GM12878 (cell line): ENCODE results near the gene SUPT3H. TPM values are rescaled to one million over a fixed set of nuclear protein-coding genes. Genes with fewer than 3 reads are reported as not detected.

Experiments
- ATAC-seq: fragments of 200-7000 bp; cut with Tn5 transposase; 3 replicates; pipeline ENCODE4 v1.9.1; 2020; ENCODE audit warnings: mild to moderate bottlenecking, moderate library complexity
- BruUV-seq: library from RNA; stranded (reverse); fragments of 400-500 nt; replicated peaks from 2 replicates; lab custom pipeline; 2021; lab: Mats Ljungman, UMichigan
- CTCF ChIA-PET: fragments of 300-600 bp; sonication (Branson Sonifier 250); formaldehyde crosslinking; extraction: SDS; loops from one replicate; lab custom pipeline; 2021; ENCODE audit warnings: inconsistent platforms; lab: Yijun Ruan, JAX
- POLR2A ChIA-PET: fragments of 350-600 bp; formaldehyde crosslinking; extraction: SDS; loops from one replicate; lab custom pipeline; 2021; ENCODE audit warnings: inconsistent platforms; lab: Charles Lee
- RAD21 ChIA-PET: fragments of 300-600 bp; sonication (Branson Sonifier 250); formaldehyde crosslinking; loops from one replicate; lab custom pipeline; 2023; ENCODE audit warnings: antibody characterized with exemption; ENCODE audit not compliant: unreplicated experiment; lab: Charles Lee
- SMC1A ChIA-PET: fragments of 300-600 bp; sonication (Branson Sonifier 250); formaldehyde crosslinking; loops from one replicate; lab custom pipeline; 2023; ENCODE audit not compliant: unreplicated experiment, uncharacterized antibody; lab: Charles Lee
- DNase-seq: peaks from one replicate; pipeline ENCODE4 v3.0.0-alpha.2; 2011; ENCODE audit warnings: low read depth, low spot score
- FAIRE-seq: peaks from 3 replicates; lab custom pipeline; 2011; peaks lifted over from hg19 to GRCh38; lab: Jason Lieb, UNC
- H2AFZ ChIP-seq: 2 replicates; pipeline ENCODE4 v1.6.0; 2011; ENCODE audit warnings: low read depth, low read length, control low read depth; ENCODE audit not compliant: control insufficient read depth
- H3K27ac ChIP-seq: 2 replicates; pipeline ENCODE4 v1.5.1; 2011; ENCODE audit warnings: control low read depth; ENCODE audit not compliant: control insufficient read depth, insufficient read depth
- H3K27me3 ChIP-seq, 2 experiments: replicated peaks in 1 of 2; 2 replicates each; pipeline versions ENCODE4 v1.6.0 to v1.6.1; 2011; ENCODE audit warnings: low read length in 1 of 2; ENCODE audit not compliant: control insufficient read depth in 2 of 2, insufficient read depth in 2 of 2
- H3K36me3 ChIP-seq, 2 experiments: 2 replicates each; pipeline ENCODE4 v1.5.1; 2011; ENCODE audit warnings: low read length in 1 of 2; ENCODE audit not compliant: control insufficient read depth in 2 of 2, insufficient read depth in 2 of 2
- H3K4me1 ChIP-seq: 2 replicates; pipeline ENCODE4 v1.6.1; 2011; ENCODE audit warnings: mild to moderate bottlenecking, low read length, moderate library complexity, mixed read lengths; ENCODE audit not compliant: control insufficient read depth, insufficient read depth
- H3K4me2 ChIP-seq: 2 replicates; pipeline ENCODE4 v1.6.0; 2011; ENCODE audit warnings: control low read depth; ENCODE audit not compliant: control insufficient read depth, insufficient read depth
- H3K4me3 ChIP-seq: fragments of 200-600 bp; sonication (generic); 2 replicates; pipeline ENCODE4 v1.5.1; 2016
- H3K79me2 ChIP-seq: 2 replicates; pipeline ENCODE4 v1.6.0; 2011; ENCODE audit warnings: low read length; ENCODE audit not compliant: control insufficient read depth, insufficient read depth
- H3K9ac ChIP-seq: 2 replicates; pipeline ENCODE4 v1.8.0; 2011; ENCODE audit warnings: low read length, control low read depth, mixed read lengths; ENCODE audit not compliant: control insufficient read depth, insufficient read depth
- H3K9me3 ChIP-seq: replicated peaks from 3 replicates; pipeline ENCODE4 v1.5.1; 2011; ENCODE audit warnings: mild to moderate bottlenecking, low read length; ENCODE audit not compliant: control insufficient read depth, insufficient read depth
- H4K20me1 ChIP-seq: 2 replicates; pipeline ENCODE4 v1.6.0; 2011; ENCODE audit not compliant: control insufficient read depth, insufficient read depth
- CHD4 ChIP-seq: fragments of 200-600 bp; sonication (generic); IDR thresholded peaks from 2 replicates; pipeline ENCODE4 v1.6.1; 2016; ENCODE audit warnings: mild to moderate bottlenecking
- CREB1 ChIP-seq: IDR thresholded peaks from 2 replicates; pipeline ENCODE4 v1.6.1; 2012; ENCODE audit warnings: low read depth, mild to moderate bottlenecking, inconsistent platforms
- ETV6 ChIP-seq, 2 experiments: fragments of 450-650 bp in 1 of 2; IDR thresholded peaks in 1 of 2; conservative IDR thresholded peaks in 1 of 2; 2 replicates each; pipeline ENCODE4 v1.6.1; 2014; ENCODE audit warnings: antibody characterized with exemption in 1 of 2, borderline replicate concordance in 1 of 2, low read depth in 1 of 2, mild to moderate bottlenecking in 1 of 2, moderate library complexity in 1 of 2
- EZH2 ChIP-seq: IDR thresholded peaks from 2 replicates; pipeline ENCODE4 v1.6.1; 2012; ENCODE audit warnings: low read depth, mild to moderate bottlenecking, control low read depth, inconsistent platforms, low read length, borderline replicate concordance; ENCODE audit not compliant: control insufficient read depth
- HDGF ChIP-seq: fragments of 450-650 bp; IDR thresholded peaks from 2 replicates; pipeline ENCODE4 v1.6.1; 2016; ENCODE audit warnings: antibody characterized with exemption
- JUND ChIP-seq: IDR thresholded peaks from 2 replicates; pipeline ENCODE4 v1.6.1; 2012; ENCODE audit warnings: low read depth, mild to moderate bottlenecking, low read length, improper control_type of control experiment, moderate library complexity
- NR2C1 ChIP-seq: fragments of 450-650 bp; IDR thresholded peaks from 2 replicates; pipeline ENCODE4 v1.6.1; 2017; ENCODE audit warnings: antibody characterized with exemption, mild to moderate bottlenecking, moderate library complexity
- NRF1 ChIP-seq: conservative IDR thresholded peaks from 2 replicates; pipeline ENCODE4 v1.6.1; 2011; ENCODE audit warnings: mild to moderate bottlenecking, low read depth, low read length, improper control_type of control experiment
- POLR2A ChIP-seq: IDR thresholded peaks from 2 replicates; pipeline ENCODE4 v1.6.1; 2011; ENCODE audit warnings: low read depth, mild to moderate bottlenecking, low read length
- RCOR1 ChIP-seq: conservative IDR thresholded peaks from 2 replicates; pipeline ENCODE4 v1.6.1; 2012; ENCODE audit warnings: low read depth, low read length, improper control_type of control experiment
- RELA ChIP-seq: fragments of 450-650 bp; IDR thresholded peaks from 2 replicates; pipeline ENCODE4 v1.8.0; 2014; ENCODE audit warnings: borderline replicate concordance; ENCODE audit not compliant: partially characterized antibody
- SMAD1 ChIP-seq: fragments of 450-650 bp; IDR thresholded peaks from 2 replicates; pipeline ENCODE4 v1.6.1; 2018; ENCODE audit warnings: mild to moderate bottlenecking, low read depth; ENCODE audit not compliant: partially characterized antibody
- SP1 ChIP-seq: IDR thresholded peaks from one replicate; pipeline ENCODE4 v1.6.1; 2011; ENCODE audit warnings: low read depth, low read length
- SRF ChIP-seq, 2 experiments: IDR thresholded peaks; 2 replicates each; pipeline ENCODE4 v1.6.1; 2011; ENCODE audit warnings: low read depth in 2 of 2, low read length in 2 of 2, mild to moderate bottlenecking in 1 of 2, moderate library complexity in 1 of 2
- STAT3 ChIP-seq: IDR thresholded peaks from 2 replicates; pipeline ENCODE4 v1.6.1; 2011; ENCODE audit warnings: low read depth, low read length, improper control_type of control experiment
- ZBTB40 ChIP-seq: fragments of 450-650 bp; IDR thresholded peaks from 2 replicates; pipeline ENCODE4 v1.6.1; 2016; ENCODE audit warnings: mild to moderate bottlenecking, moderate library complexity, borderline replicate concordance
- ZNF384 ChIP-seq: IDR thresholded peaks from 2 replicates; pipeline ENCODE4 v1.6.1; 2012; ENCODE audit warnings: low read depth, mild to moderate bottlenecking, low read length, improper control_type of control experiment, borderline replicate concordance
- WGBS: methylation state at CpG from one replicate; pipeline ENCODE4 v1.1.6; 2016; ENCODE audit warnings: low lambda C conversion rate; ENCODE audit not compliant: insufficient replicate concordance, insufficient coverage; ENCODE audit errors: missing lambda C conversion rate; 5-methylcytosine and 5-hydroxymethylcytosine counted together
- in situ Hi-C: fragments of 300-500 bp; cut with MboI; formaldehyde crosslinking; loops from 9 replicates; pipeline ENCODE4 v1.14.3; 2018; ENCODE audit warnings: mixed read lengths
- intact Hi-C: fragments of 100-400 bp; cut with micrococcal nuclease; formaldehyde crosslinking; loops from one replicate; pipeline ENCODE4 v1.14.2; 2022; ENCODE audit not compliant: unreplicated experiment
- polyA plus RNA-seq, 11 experiments: library from polyadenylated mRNA; depleted of rRNA in 4 of 11; unstranded in 6 of 11; stranded (reverse) in 5 of 11; fragments of >200 nt; fragmentation: Nextera tagmentation in 4 of 11; fragmentation: Illumina TruSeq in 1 of 11; extraction: Ambion mirVana in 4 of 11; extraction: Trizol in 1 of 11; gene quantifications; 1 replicate in 1 of 11; 2 replicates in 10 of 11; pipeline versions ENCODE4 v1.2.1 to v1.2.3, GENCODE V29; 2011 to 2016; ENCODE audit warnings: inconsistent platforms in 2 of 11, missing spikeins in 2 of 11, low read depth in 1 of 11
- total RNA-seq, 4 experiments: library from RNA; depleted of rRNA in 3 of 4; stranded (reverse); fragments of >200 nt in 3 of 4; fragmentation: Illumina TruSeq in 1 of 4; extraction: Trizol in 1 of 4; gene quantifications; 2 replicates each; pipeline versions ENCODE4 v1.2.1 to v1.2.3, GENCODE V29; 2013 to 2021
- TF ChIP-seq, protein P1 (sequence below): fragments of 450-650 bp; IDR thresholded peaks from 2 replicates; pipeline ENCODE4 v1.6.1; 2017; ENCODE audit warnings: low read depth, mild to moderate bottlenecking, moderate library complexity

The SUPT3H gene
- total and polyA plus RNA-seq, 10 of the 15 experiments (the other 5 are each of a cell fraction or from before 2014, with no cell fraction given): 0.51 to 3.7 (median 2.0) TPM

GRCh38 chr6:44800171-44800783 lies 577.5 kb downstream of the SUPT3H start:
- CTCF ChIA-PET: interaction anchor here (1.2 kb wide), 1 partner anchor 145 kb away, joined by 3 read pairs; no protein-coding TSS in a partner anchor

More at GRCh38 chr6:44800171-44800783, 577.5 kb downstream of the SUPT3H start:
- ATAC-seq (no peak), DNase-seq (no peak), FAIRE-seq (no peak)
- Histone ChIP-seq H3K4me1 (no peaks in the 10 kb centered on the region), H2AFZ (no peak overlapping the region), H3K4me2 (no peak overlapping the region), H3K27me3 (no peaks in the 10 kb centered on the region; a peak in 1 of 4 replicates), H3K9ac (no peak overlapping the region), H3K36me3 (no peaks in the 10 kb centered on the region), H4K20me1 (no peaks in the 10 kb centered on the region), H3K4me3 (no peak overlapping the region), H3K79me2 (no peaks in the 10 kb centered on the region), H3K27ac (no peak overlapping the region), H3K9me3 (no peaks in the 10 kb centered on the region; the same call in 2 of the 3 replicates)
- TF ChIP-seq SMAD1: no peak
- no peak for TF ChIP-seq RCOR1
- TF ChIP-seq STAT3: no peak
- no peak for TF ChIP-seq ETV6 (conservative IDR thresholded peaks at IDR 0.05 in 1 of 2, IDR thresholded peaks at IDR 0.05 in 1 of 2; ENCODE audit: borderline replicate concordance in 1 of 2, low read depth in 1 of 2)
- TF ChIP-seq POLR2A: no peak
- TF ChIP-seq CREB1: no peak
- TF ChIP-seq HDGF: no peak
- TF ChIP-seq CHD4: no peak
- TF ChIP-seq SRF (IDR thresholded peaks at IDR 0.05; ENCODE audit: low read depth in 2 of 2, low read length in 2 of 2): no peak
- no peak for TF ChIP-seq ZBTB40
- no peak for TF ChIP-seq RELA
- TF ChIP-seq ZNF384: no peak
- TF ChIP-seq, protein P1, sequence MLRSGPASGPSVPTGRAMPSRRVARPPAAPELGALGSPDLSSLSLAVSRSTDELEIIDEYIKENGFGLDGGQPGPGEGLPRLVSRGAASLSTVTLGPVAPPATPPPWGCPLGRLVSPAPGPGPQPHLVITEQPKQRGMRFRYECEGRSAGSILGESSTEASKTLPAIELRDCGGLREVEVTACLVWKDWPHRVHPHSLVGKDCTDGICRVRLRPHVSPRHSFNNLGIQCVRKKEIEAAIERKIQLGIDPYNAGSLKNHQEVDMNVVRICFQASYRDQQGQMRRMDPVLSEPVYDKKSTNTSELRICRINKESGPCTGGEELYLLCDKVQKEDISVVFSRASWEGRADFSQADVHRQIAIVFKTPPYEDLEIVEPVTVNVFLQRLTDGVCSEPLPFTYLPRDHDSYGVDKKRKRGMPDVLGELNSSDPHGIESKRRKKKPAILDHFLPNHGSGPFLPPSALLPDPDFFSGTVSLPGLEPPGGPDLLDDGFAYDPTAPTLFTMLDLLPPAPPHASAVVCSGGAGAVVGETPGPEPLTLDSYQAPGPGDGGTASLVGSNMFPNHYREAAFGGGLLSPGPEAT: no peak
- TF ChIP-seq SP1: no peak
- no peak for TF ChIP-seq EZH2
- TF ChIP-seq JUND: no peak
- no peak for TF ChIP-seq NRF1
- no peak for TF ChIP-seq NR2C1
- 45% methylated on average over 8 of the region's 8 CpGs for whole genome bisulfite sequencing
- intact Hi-C loops (no loop called here), in situ Hi-C loops (no loop called here)
- SMC1A ChIA-PET: interaction anchor here (0.7 to 1.7 kb wide), 3 partner anchors 9 to 21 kb away, joined by 3 to 4 read pairs (median 4); no protein-coding TSS in a partner anchor
- no TSS peak for BruUV-seq
- RAD21 ChIA-PET: no interaction called here
- POLR2A ChIA-PET: no interaction called here
